Activated naive CD4-positive, alpha-beta T cell (primary cell): ENCODE measurements around the gene PRCD.

Source experiments
- DNase-seq, 4 experiments: peaks; one replicate each; lab custom pipeline; 2025; lab: John Stamatoyannopoulos, UW

Gene PRCD

DNA sequence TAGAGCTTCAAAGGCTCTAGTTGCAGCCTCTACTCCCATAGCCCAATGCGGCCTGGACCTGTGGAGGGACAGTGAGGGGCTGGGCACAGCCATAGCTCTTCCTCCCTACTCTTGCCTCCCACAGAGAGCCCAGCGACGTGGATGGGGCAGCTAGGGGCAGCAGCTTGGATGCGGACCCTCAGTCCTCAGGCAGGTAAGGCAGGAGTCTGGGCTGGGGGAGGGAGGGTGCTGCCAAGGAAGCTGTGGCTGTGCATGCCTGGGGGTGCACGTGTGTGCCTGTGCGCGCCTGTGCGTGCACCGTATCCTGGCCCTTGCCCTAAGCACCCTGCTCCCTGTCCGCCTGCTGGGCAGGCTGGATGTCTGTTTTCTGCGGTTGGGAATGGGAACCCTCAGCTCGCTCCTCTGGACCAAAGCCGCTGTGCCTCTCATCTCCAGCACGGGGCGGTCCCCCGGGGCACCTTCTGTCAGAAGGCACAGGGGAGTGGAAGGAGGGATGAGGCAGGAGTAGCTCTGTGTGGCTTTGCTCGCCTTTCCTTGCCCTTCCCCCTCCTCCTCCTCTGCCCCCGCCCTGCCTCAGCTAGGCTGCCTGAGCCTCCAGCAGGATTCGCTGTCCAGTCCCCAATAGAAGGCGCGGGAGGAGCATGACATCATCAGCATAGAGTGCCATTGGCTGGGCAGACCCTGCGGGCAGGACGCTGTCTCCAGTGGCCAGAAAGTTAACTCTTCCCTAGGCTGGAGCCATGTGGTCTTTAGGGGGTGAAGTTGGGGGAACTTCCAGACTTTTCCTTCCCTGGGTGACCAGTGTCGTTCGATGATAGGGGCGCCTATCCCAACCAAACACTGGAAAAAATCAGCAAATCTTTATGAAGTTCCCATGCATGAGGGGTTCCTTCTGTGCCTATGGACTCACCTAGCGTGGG, 797 bp downstream of the PRCD start:
- no peak for DNase-seq

DNA sequence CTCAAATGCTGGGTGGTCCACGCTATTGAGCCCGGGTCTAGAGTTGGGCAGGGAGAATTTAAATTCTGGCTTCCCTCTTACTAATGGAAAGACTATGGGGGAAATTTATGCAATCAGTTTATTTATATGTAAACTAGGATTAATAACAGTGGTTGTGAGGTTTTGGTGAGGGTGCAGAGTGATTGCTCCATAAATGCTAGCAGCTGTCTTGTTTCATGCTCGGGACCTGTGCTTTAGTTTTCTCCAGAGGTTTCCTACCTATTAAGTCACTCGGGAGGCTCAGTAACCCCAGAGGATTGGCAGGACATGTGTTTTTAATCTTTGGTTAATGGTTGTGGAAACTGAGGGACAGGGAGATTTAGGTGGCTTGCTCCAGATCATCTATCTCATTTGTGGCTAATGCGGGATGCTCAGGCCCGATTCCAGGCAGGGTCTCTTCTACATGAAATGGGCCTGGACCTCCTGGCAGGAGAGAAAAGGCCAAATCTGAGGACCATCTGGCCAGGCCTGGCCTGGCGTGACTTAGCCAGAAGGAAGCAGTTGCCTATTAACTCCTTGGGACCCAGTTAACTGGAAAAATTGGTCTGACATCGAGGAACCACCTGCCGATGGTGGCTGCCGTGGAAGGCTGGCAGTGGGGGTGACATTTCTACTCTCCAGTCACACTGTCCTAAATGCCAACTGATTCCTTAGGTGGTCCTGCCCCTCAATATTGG, 2.1 kb downstream of the PRCD start:
- no peak for DNase-seq

DNA sequence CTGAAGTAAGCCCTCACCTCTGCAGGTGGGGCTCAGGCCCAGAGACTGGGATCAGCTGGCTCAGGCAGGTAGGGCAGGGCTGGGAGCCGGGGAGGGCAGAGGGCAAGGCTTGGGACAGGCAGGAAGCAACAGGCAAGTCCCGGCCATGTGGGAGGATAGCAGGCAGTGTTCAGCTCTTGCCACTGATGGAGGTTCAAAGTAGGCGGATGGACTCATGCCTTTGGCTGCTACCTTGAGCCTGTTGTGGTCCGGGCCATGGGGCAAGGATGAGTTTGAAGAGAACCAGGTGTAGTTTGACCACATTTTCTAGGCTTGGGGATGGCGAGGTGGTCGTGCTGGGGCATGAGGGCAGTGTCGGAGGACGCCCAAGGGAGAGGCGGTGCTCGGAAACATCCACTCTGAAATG, 2.7 kb downstream of the PRCD start:
- no peak for DNase-seq

DNA sequence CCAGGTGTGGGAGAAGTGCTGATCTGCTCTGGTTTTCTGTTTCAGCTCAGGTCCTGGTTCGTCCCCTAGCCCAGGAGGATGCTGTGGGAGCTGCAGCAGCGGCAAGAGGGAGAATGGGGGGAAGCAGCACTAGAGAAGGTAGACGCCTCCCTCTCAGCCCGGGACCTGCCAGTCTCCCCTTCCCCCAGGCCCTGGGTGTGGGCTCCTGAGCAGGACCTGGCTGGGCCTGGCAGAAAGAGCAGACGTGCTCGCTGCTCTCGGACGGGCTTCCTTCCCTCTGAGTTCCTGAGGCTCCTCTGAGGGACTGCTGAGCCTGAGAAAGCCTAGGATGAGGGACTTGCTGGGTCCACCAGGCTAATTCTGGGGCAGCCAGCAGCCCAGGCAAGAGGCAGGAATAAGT, 3.1 kb downstream of the PRCD start:
- no peak for DNase-seq

DNA sequence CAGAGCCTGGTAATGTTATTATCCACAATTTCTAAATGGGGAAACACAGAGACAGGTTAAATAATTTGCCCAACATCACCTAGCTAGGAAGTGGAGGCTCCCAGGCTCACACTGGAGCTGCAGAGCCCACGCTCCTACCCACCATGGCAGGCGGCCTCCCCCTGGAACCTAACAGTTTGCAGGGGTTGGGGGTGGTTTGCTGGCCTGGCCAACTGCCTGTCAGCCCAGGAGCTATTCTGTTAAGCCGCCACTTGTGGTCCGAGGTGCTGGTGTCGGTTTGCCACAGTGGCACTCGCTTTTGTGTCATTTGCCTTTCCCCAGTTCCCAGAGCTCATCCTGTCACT, 3.6 kb downstream of the PRCD start:
- DNase-seq = no peak

DNA sequence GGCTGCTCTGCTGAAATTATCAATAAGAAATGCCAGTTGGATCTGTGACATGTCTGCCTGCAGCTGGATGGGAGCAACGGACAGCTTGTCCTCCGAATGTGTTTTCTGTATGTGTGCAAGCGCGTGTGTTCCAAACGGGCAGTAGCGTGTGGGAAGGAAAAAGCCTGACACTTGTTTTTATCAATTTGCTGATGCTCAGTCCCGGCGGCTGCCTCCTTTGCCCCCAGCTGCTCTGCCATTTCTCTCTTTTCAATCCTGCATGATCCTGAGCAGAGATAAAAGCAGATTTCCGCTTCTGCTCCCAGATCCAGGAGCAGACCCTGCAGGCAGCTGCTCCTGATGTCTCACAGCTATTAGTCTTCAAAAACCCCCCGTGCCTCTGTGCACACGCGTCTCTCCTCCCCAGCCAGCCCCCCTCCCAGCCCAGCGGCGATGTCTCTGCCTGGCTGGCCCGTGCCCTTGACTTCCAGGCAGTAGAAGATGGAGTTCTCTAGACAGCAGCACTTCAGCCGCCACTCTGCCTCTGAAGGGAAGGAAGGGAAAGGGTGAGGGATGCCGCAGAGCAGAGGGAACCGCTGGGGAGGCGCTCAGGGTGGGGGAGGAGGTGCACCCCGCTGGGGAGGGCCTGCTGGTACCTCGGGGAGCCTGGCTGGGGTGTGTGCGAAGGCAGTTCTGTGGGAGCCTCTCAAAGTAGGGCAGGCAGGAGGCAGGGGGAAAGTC, 4.1 kb downstream of the PRCD start:
- no peak for DNase-seq

DNA sequence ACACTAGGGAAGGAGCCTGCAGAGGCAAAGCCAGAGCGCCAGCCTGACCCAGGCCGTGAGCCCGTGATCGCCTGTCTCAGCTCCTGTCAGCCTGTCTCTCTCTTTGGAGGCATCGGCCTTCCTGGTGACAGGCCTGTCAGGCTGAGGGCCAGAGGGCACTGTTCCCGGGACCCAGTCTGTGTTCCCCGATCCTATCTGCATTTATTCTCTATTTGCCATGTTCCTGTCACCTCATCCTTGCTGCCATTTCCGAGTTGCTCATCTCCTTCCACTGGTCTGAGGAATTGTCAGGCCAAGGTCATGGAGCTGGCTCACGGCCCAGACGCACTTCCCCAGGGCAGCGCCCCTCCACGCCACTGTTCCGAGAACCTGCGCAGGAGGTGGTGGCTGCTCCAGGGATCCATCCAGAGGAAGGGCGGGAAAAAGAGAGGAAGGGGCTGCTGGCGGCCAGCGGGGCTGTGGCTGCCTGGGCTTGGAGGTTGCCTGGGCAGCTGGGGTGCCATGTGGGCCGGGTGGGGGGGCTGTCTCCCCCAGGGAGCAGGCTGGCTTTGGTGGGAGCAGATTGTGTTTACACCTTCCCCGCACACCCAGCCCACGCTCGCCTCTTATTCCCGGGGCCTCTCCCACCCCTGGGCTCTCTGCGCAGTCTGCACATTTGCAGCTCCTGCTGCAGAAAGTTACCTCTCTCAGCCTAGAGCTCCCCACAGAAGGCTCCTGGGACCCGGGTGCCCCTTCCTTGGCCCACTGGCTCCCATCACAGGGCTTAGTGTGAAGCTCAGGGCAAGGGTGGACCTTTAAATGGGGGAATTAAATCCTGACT, 4.9 kb downstream of the PRCD start:
- no peak for DNase-seq

DNA sequence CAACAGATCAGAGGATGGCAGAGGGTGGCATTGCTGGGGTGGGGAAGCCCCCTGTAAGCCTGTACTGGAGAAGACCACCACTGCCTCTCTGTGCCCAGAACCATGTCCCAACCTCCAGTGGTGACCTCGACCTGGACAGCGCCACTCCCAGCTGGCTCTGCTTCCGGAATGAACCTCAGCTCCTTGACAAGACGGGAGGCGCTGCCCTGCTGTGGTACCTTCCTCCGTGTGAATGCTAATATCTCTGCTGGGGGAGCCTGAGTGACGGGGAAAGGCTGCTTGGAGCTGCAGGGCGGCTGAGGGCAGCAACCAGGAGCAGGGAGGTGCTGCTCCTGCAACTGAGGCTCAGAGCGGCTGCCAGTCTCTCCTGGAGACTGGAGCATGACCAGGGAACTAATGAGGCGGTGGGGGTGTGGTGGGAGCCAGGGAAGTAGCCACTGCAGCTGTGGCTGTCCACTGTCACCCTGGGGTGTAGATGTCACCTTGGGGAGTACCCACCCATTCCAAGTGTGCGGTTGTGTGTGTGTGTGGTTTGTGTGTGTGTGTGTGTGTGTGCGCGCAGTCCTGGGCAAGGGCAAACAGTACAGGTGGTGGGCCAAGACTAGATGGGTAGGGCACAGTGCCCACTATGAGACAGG, 6.2 kb downstream of the PRCD start:
- DNase-seq = no peak

DNA sequence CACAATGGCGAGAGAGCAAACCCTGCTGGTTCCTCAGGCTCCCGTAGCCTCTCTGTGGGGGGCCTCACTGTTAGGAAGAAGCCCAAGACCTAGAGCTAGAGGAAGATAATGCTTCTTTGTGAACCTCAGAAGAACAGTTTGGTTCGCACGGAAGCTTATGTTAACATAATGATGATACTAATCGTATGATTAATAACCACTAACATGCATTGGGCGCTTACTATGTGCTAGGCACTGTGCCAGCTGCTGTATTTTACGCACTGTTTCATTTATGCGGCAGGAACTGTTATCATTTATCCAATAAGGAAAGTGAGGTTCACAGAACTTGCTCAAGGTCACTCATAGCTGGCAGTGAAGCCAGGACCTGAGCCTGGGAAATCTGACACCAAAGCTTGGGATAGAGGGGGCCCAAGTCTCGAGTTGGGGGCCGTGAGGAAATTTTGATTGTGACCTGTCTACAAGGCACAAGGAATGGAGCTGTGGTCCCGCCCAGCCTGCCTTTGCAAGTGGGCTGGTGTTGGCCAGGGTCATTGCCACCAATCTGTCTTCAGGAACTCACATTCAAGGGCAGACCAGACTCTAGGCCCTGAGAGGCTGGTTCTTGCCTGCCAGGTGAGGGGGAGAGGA, 6.8 kb downstream of the PRCD start:
- DNase-seq = no peak

DNA sequence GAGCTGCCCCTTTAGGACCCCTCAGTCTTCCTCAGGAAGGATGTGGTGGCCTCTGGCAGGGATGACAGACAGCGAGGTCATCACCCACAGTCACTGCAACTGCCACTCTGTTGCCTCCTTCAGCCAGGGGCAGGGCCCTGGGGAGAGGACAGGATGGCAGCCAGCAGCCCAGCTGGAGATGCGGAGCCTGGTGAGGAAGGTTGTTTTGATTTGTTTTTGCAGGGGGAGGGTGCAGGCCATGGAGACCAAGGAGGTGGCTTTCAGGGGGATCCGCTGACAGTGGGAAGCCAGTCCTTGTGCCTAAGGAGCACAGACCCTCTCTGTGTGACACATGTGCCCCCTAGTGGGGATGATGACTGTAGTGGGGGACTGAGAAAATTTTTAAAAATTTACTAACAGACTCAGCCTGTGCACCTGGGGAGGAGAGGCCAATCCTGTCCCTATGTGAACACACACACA, 7.4 kb downstream of the PRCD start:
- peak in 2 of 4 experiments; percentile 14 to 37 for DNase-seq

DNA sequence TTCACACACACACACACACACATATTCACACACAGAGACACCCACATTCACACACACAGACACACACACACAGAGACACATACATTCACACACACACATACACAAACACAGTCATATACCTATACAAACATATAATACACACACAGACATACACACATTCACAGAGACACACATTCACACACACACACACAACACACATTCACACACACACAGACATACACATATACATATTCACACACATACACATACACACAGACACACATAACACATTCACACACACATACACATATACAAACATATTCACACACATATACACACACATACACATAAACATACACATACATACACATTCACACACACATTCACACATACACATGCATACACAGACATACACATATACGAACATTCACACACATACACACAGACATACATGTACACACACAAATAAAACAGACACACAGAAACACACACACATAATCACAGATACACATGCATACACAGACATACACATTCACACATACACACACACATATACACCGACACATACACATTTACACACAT, 7.9 kb downstream of the PRCD start:
- no peak for DNase-seq

DNA sequence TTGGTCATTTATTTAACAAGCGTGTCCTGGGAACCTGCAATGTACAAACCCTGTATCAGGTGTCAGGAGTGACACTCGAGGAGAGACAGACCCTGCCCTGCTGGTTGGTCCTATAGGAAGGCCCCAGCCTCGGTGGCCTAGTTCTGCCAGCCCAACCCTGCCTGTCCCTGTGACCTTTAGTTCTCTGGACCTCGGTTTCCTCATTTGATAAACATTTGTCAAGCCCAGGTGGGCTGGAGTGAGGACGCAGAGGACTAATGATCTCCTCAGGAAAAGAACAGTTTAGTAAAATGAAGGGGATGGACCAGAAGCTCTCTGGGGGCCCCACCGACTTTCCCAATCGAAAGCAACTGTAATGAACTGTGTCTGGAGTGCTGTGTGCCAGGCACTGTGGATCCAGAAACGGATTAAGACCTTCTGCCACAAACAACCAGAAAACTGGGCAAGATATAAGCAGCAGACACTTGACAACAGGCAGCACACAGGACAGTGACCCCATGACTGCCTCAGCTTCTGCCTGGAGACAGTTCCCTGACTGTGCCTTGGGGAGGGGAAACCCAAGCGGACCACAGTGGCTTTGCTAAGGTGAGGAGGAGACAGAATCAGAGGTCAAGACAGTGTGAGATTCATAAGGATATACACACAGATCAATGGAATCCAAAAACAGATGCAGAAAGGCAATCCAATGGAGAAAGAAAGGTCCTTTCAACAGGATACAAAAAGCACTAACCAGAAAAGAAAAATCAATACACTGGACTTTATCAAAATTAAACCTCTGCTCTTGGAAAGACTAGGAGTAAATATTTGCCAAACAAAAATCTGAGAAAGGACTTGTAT, 8.8 kb downstream of the PRCD start:
- no peak for DNase-seq

DNA sequence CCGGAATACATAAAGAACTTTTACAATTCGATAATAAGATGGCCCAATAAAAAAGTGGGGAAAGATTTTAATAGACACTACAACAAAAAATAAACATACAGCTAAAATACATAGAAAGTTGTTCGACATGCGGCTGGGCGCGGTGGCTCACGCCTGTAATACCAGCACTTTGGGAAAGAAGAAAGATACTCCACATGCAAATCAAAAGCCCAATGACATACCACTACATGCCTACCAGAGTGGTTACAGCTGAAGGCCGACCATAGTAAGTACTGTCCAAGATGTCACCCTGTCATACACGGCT, 9.3 kb downstream of the PRCD start:
- DNase-seq = no peak

DNA sequence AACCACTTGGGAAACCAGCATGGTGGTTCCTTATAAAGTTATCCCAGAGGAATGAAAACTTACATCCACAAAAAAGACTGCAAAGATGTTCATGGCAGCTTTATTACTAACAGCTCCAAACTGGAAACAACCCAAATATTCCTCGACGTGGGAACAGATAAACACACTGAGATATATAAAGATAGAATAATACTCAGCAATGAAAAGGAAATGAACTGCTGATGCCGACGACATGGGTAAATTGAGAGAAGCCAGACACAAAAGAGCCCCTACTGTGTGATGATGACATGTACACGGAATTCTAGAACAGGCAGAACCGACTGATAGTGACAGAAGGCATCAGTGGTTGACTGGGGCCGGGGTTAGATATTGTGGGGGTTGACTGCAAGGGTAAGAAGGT, 9.7 kb downstream of the PRCD start:
- DNase-seq = no peak

DNA sequence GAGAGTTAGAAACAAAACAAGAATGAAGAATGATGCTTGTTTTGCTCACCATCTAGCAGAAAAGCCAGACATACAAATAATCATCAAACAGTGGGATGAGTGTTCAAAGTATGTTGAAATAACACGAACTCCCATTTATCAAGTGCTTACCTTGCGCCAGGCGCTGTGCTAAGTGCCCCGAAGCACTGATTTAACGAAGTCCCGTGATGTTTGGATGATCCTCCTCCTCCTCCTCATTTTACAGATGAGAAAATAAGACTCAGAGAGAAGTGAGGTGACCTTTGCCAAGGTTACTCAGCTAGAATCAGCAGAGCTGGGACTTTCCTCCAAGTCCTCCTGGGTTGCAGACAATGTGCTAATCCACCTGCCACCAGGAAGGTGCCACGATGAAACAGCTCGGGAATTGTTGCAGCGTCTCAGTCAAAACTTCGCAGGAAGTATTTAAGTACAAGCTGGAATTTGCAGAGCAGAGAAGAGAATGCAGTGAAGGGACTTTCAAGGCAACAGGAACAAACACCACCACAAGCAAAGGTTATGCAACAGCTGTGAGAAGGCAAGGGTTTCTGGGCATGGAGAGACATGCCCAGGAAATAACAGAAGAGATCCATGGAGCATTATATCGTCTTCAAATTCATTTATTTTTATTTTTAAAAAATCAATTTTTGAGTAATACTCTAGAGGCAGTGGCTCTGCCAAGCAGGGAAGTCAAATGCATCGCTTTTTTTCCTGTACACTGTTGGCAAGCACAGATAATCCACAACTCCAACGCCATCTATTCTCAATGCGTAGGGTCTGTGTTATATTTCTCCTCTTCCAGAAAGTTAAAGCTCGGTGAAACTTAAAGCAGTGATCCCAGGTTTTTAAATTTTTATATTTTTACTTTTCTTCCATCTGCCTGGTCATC, 11.1 kb downstream of the PRCD start:
- no peak for DNase-seq

DNA sequence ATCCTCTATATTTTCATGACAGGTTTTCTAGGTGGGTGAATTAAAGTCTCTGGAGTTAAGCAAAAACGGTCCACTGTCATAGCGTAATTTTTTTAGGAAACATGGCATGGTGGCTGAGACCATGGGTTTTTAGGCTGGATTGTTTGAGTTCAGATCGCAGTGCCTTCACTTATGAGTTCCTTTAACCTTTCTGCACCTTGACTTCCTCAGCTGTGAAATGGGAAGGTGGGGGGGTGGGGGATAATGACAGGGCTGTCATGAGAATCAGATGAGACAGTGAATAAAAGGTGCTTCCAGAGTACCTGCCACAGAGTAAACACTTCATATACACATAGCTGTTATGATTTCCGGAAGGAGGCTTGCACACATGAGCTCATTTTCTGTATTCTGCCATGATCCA, 11.8 kb downstream of the PRCD start:
- no peak for DNase-seq

DNA sequence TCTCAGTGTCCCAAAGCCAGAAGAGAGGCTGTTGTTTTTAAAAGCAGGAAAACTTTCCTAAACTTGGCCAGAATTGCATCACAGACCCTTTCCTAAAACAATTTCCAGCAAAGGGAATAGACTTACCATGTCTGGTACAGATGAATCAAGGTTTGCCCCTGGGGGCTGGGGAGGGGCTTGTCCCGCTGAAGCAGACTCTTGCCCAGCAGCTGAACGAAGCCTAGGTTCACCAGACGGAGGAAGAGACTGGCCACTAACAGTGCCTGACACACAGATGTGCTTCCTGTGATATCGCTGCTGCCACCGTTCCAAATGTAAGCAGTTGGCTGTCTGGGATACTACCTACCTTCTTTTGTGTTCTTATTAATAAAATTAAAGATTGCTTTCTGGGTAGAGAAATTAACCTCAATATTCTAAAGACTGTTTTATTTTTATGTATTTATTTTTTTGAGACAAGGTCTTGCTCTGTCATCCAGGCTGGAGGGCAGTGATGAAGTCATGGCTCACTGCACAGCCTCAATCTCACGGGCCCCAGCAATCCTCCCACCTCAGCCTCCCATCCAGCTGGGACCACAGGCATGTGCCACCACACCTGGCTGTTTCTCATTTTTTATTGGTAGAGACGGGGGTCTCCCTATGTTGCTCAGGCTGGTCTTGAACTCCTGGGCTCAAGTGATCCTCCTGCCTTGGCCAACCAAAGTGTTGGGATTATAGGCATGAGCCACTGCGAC, 13.5 kb downstream of the PRCD start:
- DNase-seq = no peak

DNA sequence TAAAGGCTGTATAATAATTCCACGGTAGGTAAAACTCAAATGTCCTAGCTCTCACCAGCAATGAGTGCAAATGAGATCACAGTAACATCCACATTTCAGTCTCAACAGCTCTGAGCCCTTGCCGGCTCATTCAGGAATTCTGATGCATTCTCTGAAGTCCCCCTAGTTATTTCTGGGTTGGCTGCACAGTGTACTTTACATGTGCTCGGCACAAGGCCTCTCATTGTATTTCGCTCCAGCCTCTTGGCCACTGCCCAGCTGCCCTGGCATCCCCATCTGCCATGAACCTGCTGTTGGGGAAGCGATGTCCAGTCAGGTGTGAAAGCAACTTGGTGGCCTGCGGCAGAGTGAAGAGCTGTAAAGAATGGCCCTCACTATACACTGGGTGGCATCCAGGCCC, 14.3 kb downstream of the PRCD start:
- no peak for DNase-seq
